ENCODE measurements around the gene MDFIC.

MDFIC gene

GRCh38 chr7:114977277-114977676 lies 55.4 kb downstream of the MDFIC start:
- Histone ChIP-seq H3K4me3 (ENCODE audit: low read depth in 1 of 2, low read length in 2 of 2) (no peak overlapping the region), H4K20me1 (ENCODE audit: insufficient read depth, low read length) (peaks cover 4% of the 10 kb centered on the region; the same call in 1 of the 2 replicates), H2AFZ (ENCODE audit: low read depth, low read length) (no peak overlapping the region), H3K27me3 (ENCODE audit: insufficient read depth, low read length, poor library complexity) (no peaks in the 10 kb centered on the region), H3K27ac (ENCODE audit: low read length) (0 out of 2 replicates have a peak overlapping the region, but pooled peaks have one; percentile 46), H3K79me2 (ENCODE audit: insufficient read depth, low read length) (peaks cover 62% of the 10 kb centered on the region), H3K4me2 (ENCODE audit: insufficient read depth, low read length) (no peak overlapping the region), H3K36me3 (ENCODE audit: insufficient read depth, low read length) (peaks cover 24% of the 10 kb centered on the region), H3K4me1 (ENCODE audit: insufficient read depth, low read length) (peaks cover 9% of the 10 kb centered on the region; the same call in 1 of the 2 replicates), H3K9ac (ENCODE audit: low read depth, low read length) (no peak overlapping the region), H3K9me3 (ENCODE audit: insufficient read depth, low read length, severe bottlenecking) (no peaks in the 10 kb centered on the region)
- no peak for TF ChIP-seq CTCF (IDR thresholded peaks at IDR 0.05; ENCODE audit: borderline replicate concordance, extremely low read depth, low read length, poor library complexity, severe bottlenecking)
- no peak for TF ChIP-seq EZH2 (IDR thresholded peaks at IDR 0.05; ENCODE audit: borderline replicate concordance, low read depth, low read length, severe bottlenecking)
- ATAC-seq (ENCODE audit: insufficient read depth, low read depth) (peak; percentile 42; the same call in 2 of the 3 replicates), DNase-seq (no peak)

- peaks cover 4% of the 10 kb centered on the region; the same call in 1 of the 2 replicates for H4K20me1 ChIP-seq (ENCODE audit: insufficient read depth, low read length)
- H3K4me3 ChIP-seq (ENCODE audit: low read depth in 1 of 2, low read length in 2 of 2): no peak overlapping the region
- H2AFZ ChIP-seq (ENCODE audit: low read depth, low read length): no peak overlapping the region
- H3K27me3 ChIP-seq (ENCODE audit: insufficient read depth, low read length, poor library complexity): no peaks in the 10 kb centered on the region
- no peak for TF ChIP-seq CTCF (IDR thresholded peaks at IDR 0.05; ENCODE audit: borderline replicate concordance, extremely low read depth, low read length, poor library complexity, severe bottlenecking)
- TF ChIP-seq EZH2 (IDR thresholded peaks at IDR 0.05; ENCODE audit: borderline replicate concordance, low read depth, low read length, severe bottlenecking): no peak
- DNase-seq: no peak
- no peak overlapping the region for H3K4me2 ChIP-seq (ENCODE audit: insufficient read depth, low read length)
- H3K9ac ChIP-seq (ENCODE audit: low read depth, low read length): no peak overlapping the region
- peaks cover 3% of the 10 kb centered on the region; the same call in 1 of the 2 replicates for H3K4me1 ChIP-seq (ENCODE audit: insufficient read depth, low read length)
- peaks cover 44% of the 10 kb centered on the region for H3K79me2 ChIP-seq (ENCODE audit: insufficient read depth, low read length)
- H3K9me3 ChIP-seq (ENCODE audit: insufficient read depth, low read length, severe bottlenecking): no peaks in the 10 kb centered on the region
- H3K27ac ChIP-seq (ENCODE audit: low read length): no peak overlapping the region
- ATAC-seq (ENCODE audit: insufficient read depth, low read depth): no peak
- peaks cover 36% of the 10 kb centered on the region for H3K36me3 ChIP-seq (ENCODE audit: insufficient read depth, low read length)
Observed at GRCh38 chr7:114979388-114979787, 57.5 kb downstream of the MDFIC start.

GRCh38 chr7:114979803-114980507 lies 58.1 kb downstream of the MDFIC start:
- Histone ChIP-seq H4K20me1 (ENCODE audit: insufficient read depth, low read length) (peaks cover 4% of the 10 kb centered on the region; the same call in 1 of the 2 replicates), H3K4me1 (ENCODE audit: insufficient read depth, low read length) (0 out of 2 replicates have a peak, but pooled peaks cover 3% of the 10 kb centered on the region), H3K27me3 (ENCODE audit: insufficient read depth, low read length, poor library complexity) (no peaks in the 10 kb centered on the region), H3K79me2 (ENCODE audit: insufficient read depth, low read length) (peaks cover 38% of the 10 kb centered on the region), H3K27ac (ENCODE audit: low read length) (no peak overlapping the region; the same call in 1 of the 2 replicates), H3K9me3 (ENCODE audit: insufficient read depth, low read length, severe bottlenecking) (no peaks in the 10 kb centered on the region), H3K36me3 (ENCODE audit: insufficient read depth, low read length) (peaks cover 36% of the 10 kb centered on the region), H3K9ac (ENCODE audit: low read depth, low read length) (no peak overlapping the region), H2AFZ (ENCODE audit: low read depth, low read length) (no peak overlapping the region), H3K4me3 (ENCODE audit: low read depth in 1 of 2, low read length in 2 of 2) (no peak overlapping the region), H3K4me2 (ENCODE audit: insufficient read depth, low read length) (no peak overlapping the region)
- no peak for TF ChIP-seq CTCF (IDR thresholded peaks at IDR 0.05; ENCODE audit: borderline replicate concordance, extremely low read depth, low read length, poor library complexity, severe bottlenecking)
- no peak for TF ChIP-seq EZH2 (IDR thresholded peaks at IDR 0.05; ENCODE audit: borderline replicate concordance, low read depth, low read length, severe bottlenecking)
- DNase-seq: no peak
- ATAC-seq (ENCODE audit: insufficient read depth, low read depth): no peak

Data from DND-41 (cell line).